Endothelial cell of umbilical vein (primary cell): ENCODE results near the gene SLC35D2. TPM values are rescaled to one million over a fixed set of nuclear protein-coding genes. Genes with fewer than 3 reads are reported as not detected.

ENCODE experiments used
- BruUV-seq: library from RNA; stranded (reverse); fragments of 400-500 nt; replicated peaks from 2 replicates; lab custom pipeline; 2021; lab: Mats Ljungman, UMichigan
- CTCF ChIA-PET: fragments of 300-600, 350-600 bp; sonication (Branson Sonifier 250); formaldehyde crosslinking; loops from one replicate; lab custom pipeline; 2021; ENCODE audit warnings: antibody characterized with exemption, inconsistent platforms; lab: Charles Lee
- POLR2A ChIA-PET: fragments of 300-600, 350-600 bp; sonication (Branson Sonifier 250); formaldehyde crosslinking; loops from one replicate; lab custom pipeline; 2021; ENCODE audit warnings: antibody characterized with exemption, inconsistent platforms; lab: Charles Lee
- DNase-seq: peaks from one replicate; pipeline ENCODE4 v3.0.0-alpha.2; 2011; ENCODE audit warnings: low read depth, low spot score
- FAIRE-seq: peaks from 2 replicates; lab custom pipeline; 2011; peaks lifted over from hg19 to GRCh38; lab: Jason Lieb, UNC
- H2AFZ ChIP-seq: 2 replicates; pipeline ENCODE4 v1.6.0; 2012; ENCODE audit warnings: low read depth, low read length, control low read depth, inconsistent platforms
- H3K27ac ChIP-seq: 2 replicates; pipeline ENCODE4 v1.5.1; 2011; ENCODE audit warnings: low read depth, mild to moderate bottlenecking, control low read depth, low read length, moderate library complexity; ENCODE audit not compliant: insufficient read depth
- H3K27me3 ChIP-seq, 2 experiments: 2 replicates each; pipeline versions ENCODE4 v1.6.0 to v1.6.1; 2011; ENCODE audit warnings: low read length in 2 of 2, mixed read lengths in 1 of 2; ENCODE audit not compliant: control insufficient read depth in 2 of 2, insufficient read depth in 2 of 2
- H3K36me3 ChIP-seq, 2 experiments: 2 replicates in 1 of 2; 3 replicates in 1 of 2; pipeline ENCODE4 v1.5.1; 2011; ENCODE audit warnings: low read length in 2 of 2, mild to moderate bottlenecking in 1 of 2, moderate library complexity in 1 of 2; ENCODE audit not compliant: control insufficient read depth in 2 of 2, insufficient read depth in 2 of 2; ENCODE audit errors: extremely low read depth in 1 of 2
- H3K4me1 ChIP-seq: 3 replicates; pipeline ENCODE4 v1.5.1; 2011; ENCODE audit warnings: mild to moderate bottlenecking, low read length; ENCODE audit not compliant: control insufficient read depth, insufficient read depth; ENCODE audit errors: extremely low read depth
- H3K4me2 ChIP-seq: 2 replicates; pipeline ENCODE4 v1.6.1; 2011; ENCODE audit warnings: low read length, control low read depth, mixed read lengths; ENCODE audit not compliant: insufficient read depth
- H3K4me3 ChIP-seq, 3 experiments: fragments of 200-600 bp in 1 of 3; sonication (generic), shearing (Covaris generic) in 1 of 3; replicated peaks in 1 of 3; 2 replicates each; pipeline ENCODE4 v1.5.1; 2011 to 2016; ENCODE audit warnings: control low read depth in 3 of 3, low read length in 3 of 3, mild to moderate bottlenecking in 2 of 3, inconsistent platforms in 1 of 3, low read depth in 1 of 3, moderate library complexity in 1 of 3; ENCODE audit not compliant: insufficient read depth in 1 of 3
- H3K79me2 ChIP-seq: 2 replicates; pipeline ENCODE4 v1.6.0; 2012; ENCODE audit warnings: low read length, inconsistent platforms; ENCODE audit not compliant: control insufficient read depth, insufficient read depth
- H3K9ac ChIP-seq: replicated peaks from 2 replicates; pipeline ENCODE3; 2011; ENCODE audit warnings: low read length, control low read depth; ENCODE audit not compliant: insufficient read depth; ENCODE audit errors: extremely low read depth
- H3K9me1 ChIP-seq: replicated peaks from 3 replicates; pipeline ENCODE4 v1.6.0; 2011; ENCODE audit warnings: mild to moderate bottlenecking, low read length; ENCODE audit not compliant: control insufficient read depth, insufficient read depth; ENCODE audit errors: extremely low read depth
- H3K9me3 ChIP-seq: replicated peaks from 2 replicates; pipeline ENCODE4 v1.5.1; 2012; ENCODE audit warnings: low read length, inconsistent platforms; ENCODE audit not compliant: control insufficient read depth, insufficient read depth
- H4K20me1 ChIP-seq: replicated peaks from 2 replicates; pipeline ENCODE3; 2011; ENCODE audit warnings: mild to moderate bottlenecking, low read length; ENCODE audit not compliant: control insufficient read depth, insufficient read depth; ENCODE audit errors: extremely low read depth
- CTCF ChIP-seq, 2 donors: IDR thresholded peaks; 1 replicate in 1 of 2; 2 replicates in 1 of 2; pipeline ENCODE4 v1.5.1; 2011; ENCODE audit warnings: low read length in 2 of 2, mild to moderate bottlenecking in 2 of 2, moderate library complexity in 2 of 2, control low read depth in 1 of 2, inconsistent platforms in 1 of 2, low read depth in 1 of 2; ENCODE audit not compliant: insufficient read depth in 1 of 2; ENCODE audit errors: extremely low read depth in 1 of 2
- EZH2 ChIP-seq: IDR thresholded peaks from 2 replicates; pipeline ENCODE4 v1.6.1; 2012; ENCODE audit warnings: borderline replicate concordance, low read depth, mild to moderate bottlenecking, moderate library complexity, low read length, inconsistent platforms; ENCODE audit not compliant: severe bottlenecking
- FOS ChIP-seq: IDR thresholded peaks from 2 replicates; pipeline ENCODE4 v1.6.1; 2011; ENCODE audit warnings: mild to moderate bottlenecking, low read length, moderate library complexity, borderline replicate concordance; ENCODE audit not compliant: insufficient read depth
- GATA2 ChIP-seq: IDR thresholded peaks from 2 replicates; pipeline ENCODE4 v1.7.0; 2011; ENCODE audit warnings: low read depth, mild to moderate bottlenecking, moderate library complexity, mixed read lengths, low read length; ENCODE audit not compliant: insufficient read length, insufficient read depth
- JUN ChIP-seq: IDR thresholded peaks from 2 replicates; pipeline ENCODE4 v1.6.1; 2011; ENCODE audit warnings: borderline replicate concordance, low read depth; ENCODE audit not compliant: insufficient read length, insufficient read depth
- MAX ChIP-seq: IDR thresholded peaks from 2 replicates; pipeline ENCODE4 v1.6.1; 2011; ENCODE audit not compliant: insufficient read depth, insufficient read length
- MYC ChIP-seq: IDR thresholded peaks from one replicate; pipeline ENCODE4 v1.6.1; 2011; ENCODE audit warnings: mild to moderate bottlenecking, low read depth, low read length
- POLR2A ChIP-seq: IDR thresholded peaks from 2 replicates; pipeline ENCODE4 v1.6.1; 2012; ENCODE audit warnings: low read depth, mild to moderate bottlenecking, control low read depth, low read length
- POLR2AphosphoS5 ChIP-seq: IDR thresholded peaks from 2 replicates; pipeline ENCODE4 v1.6.1; 2012; ENCODE audit warnings: low read depth, mild to moderate bottlenecking, control low read depth, low read length, moderate library complexity; ENCODE audit not compliant: insufficient read depth
- dilution Hi-C: fragments of 300-500 bp; cut with MboI; formaldehyde crosslinking; loops from one replicate; pipeline ENCODE4 v1.15.0; 2019; ENCODE audit warnings: low sequenced_read_pairs; ENCODE audit not compliant: extremely low pct_ligation_motif_present
- intact Hi-C: fragments of 100-400 bp; cut with micrococcal nuclease; formaldehyde crosslinking; loops from one replicate; pipeline ENCODE4 v1.10.0; 2022
- polyA plus RNA-seq, 4 experiments: library from polyadenylated mRNA; depleted of rRNA in 3 of 4; stranded (reverse) in 3 of 4; unstranded in 1 of 4; fragments of >200 nt; gene quantifications; 2 replicates each; pipeline versions ENCODE4 v1.2.1 to v1.2.3, GENCODE V29; 2011 to 2012; ENCODE audit warnings: missing spikeins in 1 of 4
- total RNA-seq: library from RNA; stranded (reverse); gene quantifications from 2 replicates; pipeline ENCODE4 v1.2.3, GENCODE V29; 2021

SLC35D2 gene
- total and polyA plus RNA-seq, 2 donors (not counting 3 experiments of a cell fraction or from before 2014, with no cell fraction given), result 21.1 to 29.9 TPM

DNA sequence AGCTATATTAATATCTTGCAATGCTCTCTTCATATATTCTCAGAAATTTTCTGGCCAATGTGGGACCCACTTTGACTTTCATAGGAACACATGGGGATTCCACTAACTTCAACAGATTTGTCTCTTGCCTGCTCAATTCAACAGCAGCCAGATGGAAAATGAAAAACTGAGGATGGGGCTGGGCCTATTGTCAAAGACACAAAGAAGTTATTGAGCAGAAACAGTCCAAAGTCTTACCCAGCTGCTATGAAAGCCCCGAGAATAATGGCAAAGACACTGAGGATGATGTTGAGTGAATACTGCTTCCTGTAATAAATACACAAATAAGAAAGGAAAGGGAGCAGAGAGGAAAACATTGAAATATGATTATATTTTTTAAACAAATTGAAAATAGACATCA, 32.6 kb downstream of the SLC35D2 start:
- no peaks in the 10 kb centered on the region for H3K9me3 ChIP-seq
- DNase-seq, result no peak
- H3K36me3 ChIP-seq, result no peaks in the 10 kb centered on the region
- no peak overlapping the region for H3K27ac ChIP-seq
- H3K9ac ChIP-seq, result no peak overlapping the region
- BruUV-seq, result no TSS peak
- dilution Hi-C loops (no loop called here), intact Hi-C loops (no loop called here)
- no peak overlapping the region for H3K4me3 ChIP-seq
- CTCF ChIA-PET, result interaction anchor here (1.4 to 1.5 kb wide), 2 partner anchors 23 kb away, joined by 4 read pairs; no protein-coding TSS in a partner anchor
- no peak overlapping the region for H3K4me2 ChIP-seq
- H2AFZ ChIP-seq, result no peak overlapping the region
- H3K9me1 ChIP-seq, result no peaks in the 10 kb centered on the region
- TF ChIP-seq FOS (no peak), POLR2AphosphoS5 (no peak), GATA2 (no peak), JUN (no peak), CTCF (IDR thresholded peaks at IDR 0.05; ENCODE audit: extremely low read depth in 1 of 2, insufficient read depth in 1 of 2, low read depth in 1 of 2, low read length in 2 of 2) (no peak), POLR2A (no peak), MAX (no peak), EZH2 (no peak), MYC (no peak)
- H3K4me1 ChIP-seq, result no peaks in the 10 kb centered on the region
- H3K79me2 ChIP-seq, result no peaks in the 10 kb centered on the region
- POLR2A ChIA-PET, result interaction anchor here (0.7 kb wide), 1 partner anchor 28 kb away, joined by 7 read pairs; no protein-coding TSS in a partner anchor
- H4K20me1 ChIP-seq, result no peaks in the 10 kb centered on the region
- no peak for FAIRE-seq
- H3K27me3 ChIP-seq, result no peaks in the 10 kb centered on the region
